Measurements from ENCODE around the gene FTMT.
"Not testable (repeated sequence)": the region's sequence is repeated elsewhere in the genome, so short reads cannot be mapped to it uniquely, and the experiment has no call there.

FTMT gene

GRCh38 chr5:121851643-121852574 lies at the start of gene FTMT:
TSS of gene FTMT (plus strand) at chr5:121851882. CDS start at chr5:121851964, 82 bp downstream.
- no peak for DNase-seq

- not testable (repeated sequence) for DNase-seq
Observed at GRCh38 chr5:121805251-121805650, 46.4 kb upstream of the FTMT start.

DNA sequence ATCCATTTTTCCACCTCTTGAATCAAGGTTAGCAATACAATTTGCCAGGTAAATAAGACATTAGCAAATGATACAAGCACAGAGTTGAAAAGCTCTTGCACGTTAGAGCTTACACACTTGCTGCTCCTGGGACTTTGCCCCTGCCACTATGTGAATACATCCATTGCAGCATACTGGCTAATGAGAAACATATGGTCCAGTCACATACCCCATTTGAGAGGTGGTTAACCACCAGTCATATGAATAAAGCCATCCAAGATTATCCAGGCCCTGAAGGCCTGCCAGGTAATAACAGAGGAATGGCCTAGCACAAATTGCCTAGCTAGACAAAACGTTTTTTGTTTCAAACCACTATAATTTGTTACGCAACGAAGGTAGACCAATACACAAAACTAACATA lies 45.8 kb upstream of the FTMT start:
- no peak for DNase-seq

- no peak for DNase-seq
Observed at GRCh38 chr5:121816164-121816563, 35.5 kb upstream of the FTMT start.

GRCh38 chr5:121819682-121820261 lies 31.9 kb upstream of the FTMT start:
- DNase-seq: no peak

GRCh38 chr5:121833617-121834016 lies 18.1 kb upstream of the FTMT start:
- no peak for DNase-seq

DNA sequence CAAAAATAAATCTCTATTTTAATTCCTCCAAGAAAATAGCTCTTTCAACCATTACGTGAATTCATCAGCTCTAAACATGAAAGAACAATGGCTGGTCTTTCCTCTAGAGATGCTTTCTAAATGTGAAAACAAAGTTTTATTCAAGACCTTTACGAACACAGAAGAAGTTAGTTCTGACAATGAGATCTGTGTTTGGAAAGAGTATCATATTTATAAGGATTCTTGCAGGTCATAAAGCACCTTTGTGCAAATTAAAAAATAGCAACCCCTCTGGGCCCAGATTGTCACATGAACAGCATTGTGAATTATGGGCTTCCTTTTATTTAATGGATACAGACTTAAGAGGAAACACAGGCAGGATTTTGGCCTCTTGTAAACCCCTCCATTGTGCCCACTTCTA lies 17.7 kb upstream of the FTMT start:
- DNase-seq: no peak

DNA sequence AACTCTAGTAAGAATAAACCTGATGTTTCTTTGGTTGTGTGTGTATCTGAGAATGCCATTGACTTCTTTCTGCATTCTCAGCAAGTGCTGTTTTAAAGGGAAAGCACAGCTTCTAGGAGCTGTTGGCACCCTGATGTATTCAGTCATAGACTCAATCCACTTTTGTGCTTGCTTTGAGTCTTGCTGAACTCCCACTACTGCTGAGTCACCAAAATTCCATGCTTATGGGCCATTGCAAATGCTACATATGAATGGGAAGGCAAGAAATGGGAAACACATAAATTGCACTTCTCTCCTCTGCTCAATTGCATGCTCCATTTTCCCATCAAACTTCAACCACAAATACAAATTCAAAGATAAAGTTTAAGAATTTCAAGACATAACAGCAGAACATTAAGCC lies 9.8 kb upstream of the FTMT start:
- no peak for DNase-seq

- no peak for DNase-seq
Observed at GRCh38 chr5:121850272-121850671, 1.4 kb upstream of the FTMT start.

GRCh38 chr5:121853850-121854249 lies 2.2 kb downstream of the FTMT start:
- no peak for DNase-seq

DNA sequence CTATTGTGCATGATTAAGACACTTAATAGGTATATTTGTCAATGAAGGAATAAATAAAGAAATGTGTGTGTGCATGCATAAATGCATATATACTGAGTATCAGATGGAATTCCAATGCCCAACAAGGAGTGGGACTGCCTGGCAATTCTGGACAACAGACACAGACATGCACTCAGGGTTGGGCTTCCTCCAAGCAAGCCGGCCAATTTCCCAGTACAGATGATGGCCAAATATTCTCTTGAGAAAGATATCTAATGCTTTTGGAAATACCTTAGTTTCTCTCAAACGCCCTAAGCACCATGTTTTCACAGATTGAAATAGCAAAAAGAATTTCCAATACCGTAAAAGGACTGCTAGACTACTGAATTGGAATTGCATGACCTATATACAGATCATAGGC lies 11.1 kb downstream of the FTMT start:
- no peak for DNase-seq

DNA sequence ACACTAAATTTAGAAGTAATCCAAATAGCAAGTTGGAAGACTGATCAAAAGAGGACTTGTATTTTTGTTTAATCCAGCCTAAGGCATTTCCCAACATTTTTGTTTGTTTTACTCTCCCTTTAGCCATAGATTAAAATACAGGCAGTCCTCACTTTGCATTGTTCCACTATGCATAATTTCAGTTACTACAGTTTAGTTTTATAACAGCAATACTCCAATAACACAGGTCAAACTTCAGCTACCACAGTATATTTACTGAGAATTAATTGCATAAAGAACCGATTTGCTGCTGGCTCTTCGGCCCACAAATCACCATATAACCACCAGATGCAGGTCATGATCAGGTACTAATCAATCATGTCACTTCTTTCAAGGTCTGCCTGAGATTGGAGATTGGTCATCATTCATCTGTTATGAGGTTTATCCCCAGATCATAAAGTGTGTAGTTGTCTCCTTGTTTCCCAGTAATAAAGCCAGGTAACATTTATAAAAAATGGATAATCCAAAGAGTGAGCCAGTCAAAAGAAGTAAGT lies 12.1 kb downstream of the FTMT start:
- no peak for DNase-seq

GRCh38 chr5:121867403-121867802 lies 15.7 kb downstream of the FTMT start:
- DNase-seq: no peak

DNA sequence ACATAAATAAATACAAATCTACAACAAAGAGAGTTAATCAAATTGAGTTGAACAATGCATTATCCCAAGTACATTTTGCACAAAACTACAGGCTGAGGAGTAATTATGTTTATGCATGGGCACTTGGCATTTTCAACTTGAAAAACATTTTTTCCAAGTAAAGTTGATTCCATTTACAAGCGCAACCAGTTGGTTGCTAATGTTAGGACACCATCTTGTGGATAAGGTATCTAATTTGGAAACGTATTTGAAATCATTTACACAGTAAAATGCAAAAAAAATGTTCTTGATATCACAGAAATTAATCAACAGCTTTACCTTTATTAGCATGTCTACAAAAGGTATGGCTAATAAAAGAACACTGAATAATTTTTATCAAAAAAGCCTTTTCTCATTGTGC lies 18.8 kb downstream of the FTMT start:
- no peak for DNase-seq

DNA sequence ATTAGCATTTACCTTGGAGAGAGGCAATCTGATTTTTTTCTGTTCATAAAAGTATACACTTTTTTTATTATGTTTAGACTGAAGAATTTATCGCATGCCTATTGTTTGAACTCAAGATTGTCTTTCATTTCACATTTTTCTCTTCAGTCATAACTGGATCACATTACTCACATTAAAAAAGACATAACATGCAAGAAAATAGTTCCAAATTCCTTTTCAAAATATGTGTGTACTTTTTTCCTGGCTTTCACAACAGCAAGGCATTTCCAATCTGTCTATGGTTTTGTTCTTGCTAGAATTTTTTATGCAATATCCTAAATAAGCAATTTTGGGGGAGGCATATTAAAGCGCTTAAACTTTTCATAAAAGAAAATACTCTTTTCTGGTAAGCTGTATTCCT lies 21.2 kb downstream of the FTMT start:
- DNase-seq: no peak

DNA sequence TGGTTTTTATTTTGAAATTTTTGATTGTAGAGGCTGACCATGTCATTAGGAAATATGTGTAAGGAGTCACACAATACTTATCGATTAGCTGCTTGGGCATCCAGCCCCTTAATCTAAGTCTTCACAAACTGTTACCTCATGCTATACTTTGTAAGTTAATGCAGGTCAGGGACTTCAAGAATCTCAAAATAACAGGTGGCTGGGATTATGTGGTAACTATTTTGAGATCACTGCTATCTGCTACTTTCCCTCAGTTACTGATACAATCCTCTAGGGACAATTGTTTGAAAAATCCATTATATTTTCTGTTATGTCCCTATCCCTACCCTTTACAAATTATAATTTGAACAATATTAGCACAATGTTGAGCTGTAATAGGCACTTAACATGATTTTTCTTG lies 21.7 kb downstream of the FTMT start:
- DNase-seq: no peak

- no peak for DNase-seq
Observed at GRCh38 chr5:121885630-121886029, 33.9 kb downstream of the FTMT start.

- no peak for DNase-seq
Observed at GRCh38 chr5:121887727-121888126, 36.0 kb downstream of the FTMT start.

GRCh38 chr5:121890297-121890858 lies 38.7 kb downstream of the FTMT start:
- DNase-seq: no peak

DNA sequence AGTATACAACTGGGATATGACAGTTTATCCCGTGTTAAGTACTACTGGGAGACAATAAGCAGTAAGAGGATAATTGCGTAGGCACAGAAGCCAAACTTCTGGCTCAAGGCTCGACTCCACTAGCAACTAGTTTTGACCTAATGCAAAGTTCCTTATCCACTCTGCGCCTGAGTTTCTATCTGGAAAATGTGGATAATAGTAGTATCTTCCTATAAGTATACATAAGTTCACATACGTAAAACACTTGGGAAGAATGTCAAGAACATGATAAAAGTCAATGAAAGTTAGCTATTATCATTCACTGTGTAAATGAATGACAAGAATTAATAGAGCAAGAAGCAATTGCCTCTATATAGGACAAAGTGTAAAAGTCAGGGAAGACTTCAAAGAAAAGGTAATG lies 45.7 kb downstream of the FTMT start:
- DNase-seq: no peak

DNA sequence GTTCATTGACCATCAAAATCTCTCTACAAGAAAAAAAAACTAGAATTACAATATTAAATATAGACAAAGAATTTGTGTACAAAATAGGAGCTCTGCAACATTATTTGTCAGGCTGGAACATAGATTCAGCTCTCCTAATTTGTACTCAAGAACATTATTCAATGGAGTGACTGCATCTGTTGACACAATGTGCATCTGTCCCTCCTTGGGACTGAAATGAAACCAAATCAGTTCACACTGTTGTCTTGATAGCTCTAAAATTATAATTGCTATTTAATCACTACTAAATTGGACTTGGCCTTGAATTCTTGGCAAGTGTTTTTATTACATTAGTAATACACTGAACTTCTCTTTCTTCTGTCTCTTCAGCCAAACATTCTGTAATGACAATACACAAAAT lies 47.7 kb downstream of the FTMT start:
- no peak for DNase-seq
